HG03025 (cell line): ENCODE results near the gene ZNF521.

Source experiments
- ATAC-seq: cut with Tn5 transposase; IDR thresholded peaks from one replicate; pipeline ENCODE4 v1.9.1; 2021; ENCODE audit warnings: mild to moderate bottlenecking, moderate library complexity; ENCODE audit not compliant: unreplicated experiment, low FRiP score

ZNF521 gene

DNA sequence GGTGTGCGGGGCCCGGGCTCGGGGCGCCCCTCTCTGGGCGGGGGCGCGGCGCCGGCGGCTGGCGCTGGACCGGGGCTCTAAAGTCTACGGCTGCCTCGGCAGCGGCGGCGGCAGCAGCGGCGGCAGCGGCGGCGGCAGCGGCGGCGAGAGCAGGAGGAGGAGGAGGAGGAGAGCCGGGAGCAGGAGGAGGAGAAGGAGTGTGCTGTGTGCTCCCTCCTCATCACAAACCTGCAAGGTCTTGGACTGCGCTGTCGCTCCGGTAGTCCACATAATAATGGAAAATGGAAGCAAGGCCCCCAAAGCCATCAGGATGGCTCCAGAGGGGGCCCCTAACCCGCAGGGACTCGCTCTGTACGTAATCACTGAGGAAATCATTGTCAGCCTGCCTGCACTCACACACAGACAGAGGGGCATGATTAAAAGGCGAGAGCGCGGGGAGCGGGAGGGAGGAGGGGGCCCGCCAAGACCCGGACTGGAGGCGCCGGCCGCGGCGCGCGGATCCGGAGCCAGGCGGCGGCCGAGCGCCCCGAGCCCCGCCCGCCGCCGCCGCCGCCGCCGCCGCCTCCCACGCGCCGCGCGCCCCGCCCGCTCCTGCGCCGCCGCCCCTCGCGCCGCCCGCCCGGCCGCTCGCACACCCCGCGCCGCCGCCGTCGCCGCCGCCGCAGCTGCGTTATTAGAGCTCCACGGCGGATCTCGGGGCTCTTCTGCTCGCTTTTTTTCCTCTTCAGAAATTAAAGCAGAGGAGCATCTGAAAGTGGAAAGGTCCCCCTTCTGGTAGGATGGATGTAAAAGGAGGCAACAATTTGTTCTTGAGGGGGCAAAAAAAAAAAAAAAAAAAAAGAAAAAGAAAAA lies at the start of gene ZNF521:
ZNF521 (minus strand) TSS at position 390 of the 852 bp plus-strand sequence. CDS start 1,220 bp downstream, outside the sequence.
- ATAC-seq, result peak; percentile 69

DNA sequence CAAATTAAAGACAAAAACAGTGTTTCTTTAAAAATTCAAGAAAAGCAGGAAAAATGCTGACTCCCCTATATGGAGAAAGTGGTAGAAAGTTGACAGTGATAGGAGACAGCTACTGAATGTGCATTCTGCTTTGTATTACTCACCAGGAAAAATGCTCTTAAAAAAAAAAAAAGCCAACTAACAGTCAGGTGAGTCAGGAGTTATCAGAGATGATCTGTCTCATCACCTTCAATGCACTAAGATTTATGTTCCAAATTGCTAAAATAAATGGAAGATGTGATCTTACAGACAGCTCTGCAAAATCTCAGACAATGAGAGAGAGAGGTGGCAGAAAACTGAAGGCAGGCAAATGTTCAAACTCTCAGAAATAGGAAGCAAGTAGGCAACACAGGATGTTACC lies 47.6 kb upstream of the ZNF521 start:
- no peak for ATAC-seq

DNA sequence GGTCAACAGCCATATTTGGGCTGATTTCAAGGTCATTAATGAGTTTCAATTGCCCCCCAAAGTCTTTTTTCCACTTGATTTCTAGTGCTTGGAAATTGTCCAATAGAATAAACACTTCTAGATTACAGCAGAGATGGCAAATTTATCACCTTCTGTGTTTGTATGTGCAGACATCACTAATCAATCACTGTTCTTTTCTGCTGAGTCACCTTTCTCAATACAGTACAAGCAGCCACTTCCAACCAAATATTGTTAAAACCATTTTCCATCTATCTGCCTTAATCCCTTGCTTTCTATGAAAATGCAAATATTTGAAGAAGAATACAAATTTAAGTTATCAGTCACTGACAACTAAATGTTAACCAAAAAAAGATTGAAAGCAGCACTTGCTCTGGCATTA lies 40.2 kb upstream of the ZNF521 start:
- ATAC-seq, result no peak

DNA sequence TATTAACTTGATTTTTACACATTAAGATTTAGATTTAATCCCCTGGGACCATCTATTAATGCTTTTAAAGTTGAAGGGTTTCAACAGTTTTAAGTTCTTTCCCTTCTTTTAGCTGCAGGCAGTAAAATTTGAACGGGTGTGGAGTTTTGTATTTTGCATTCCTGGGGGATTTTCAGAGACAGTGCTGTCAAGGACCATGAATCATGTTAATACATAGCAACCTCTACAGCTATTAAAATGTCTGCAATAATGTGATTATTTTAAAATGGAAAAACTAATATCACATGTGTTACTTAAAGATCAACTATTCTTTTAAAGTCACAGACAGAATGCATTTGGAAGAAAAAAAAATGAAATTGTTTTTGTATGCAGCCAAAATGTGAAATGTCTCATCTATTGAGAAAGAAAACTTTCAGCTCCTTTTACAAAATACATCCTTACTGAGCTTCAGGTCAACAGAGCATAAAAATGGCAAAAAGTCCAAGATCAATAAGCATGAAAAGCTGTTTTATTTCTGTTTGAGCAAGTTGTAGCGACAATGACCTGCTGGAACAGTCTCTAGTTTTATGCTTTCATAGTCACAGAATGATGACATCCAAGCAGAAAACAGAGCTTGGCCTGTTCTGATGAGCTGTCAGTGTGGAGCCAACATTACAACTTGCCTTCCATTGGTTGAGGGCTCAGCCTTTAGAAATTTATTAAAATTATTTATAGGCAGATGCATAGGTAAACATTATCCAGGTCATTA lies 21.6 kb upstream of the ZNF521 start:
- no peak for ATAC-seq

DNA sequence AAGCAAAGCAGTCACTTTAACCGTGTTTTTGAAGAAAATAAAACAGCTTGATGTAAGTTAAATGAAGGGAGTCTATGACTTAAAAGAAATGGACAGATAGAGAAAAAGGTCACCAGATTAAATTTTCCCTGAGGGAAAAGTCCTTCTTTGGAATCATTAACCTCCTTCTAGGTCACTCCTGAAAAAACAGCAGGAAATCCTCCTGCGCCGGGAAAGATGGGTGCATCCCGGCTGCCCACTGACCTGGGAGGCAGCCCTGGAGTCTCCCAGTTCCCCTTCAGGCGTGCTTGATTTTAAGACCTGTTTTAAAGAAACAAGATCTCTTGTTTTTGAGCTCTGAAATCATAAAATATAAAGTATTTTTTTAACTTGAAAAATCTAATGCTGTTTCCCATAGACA lies 18.4 kb upstream of the ZNF521 start:
- no peak for ATAC-seq

DNA sequence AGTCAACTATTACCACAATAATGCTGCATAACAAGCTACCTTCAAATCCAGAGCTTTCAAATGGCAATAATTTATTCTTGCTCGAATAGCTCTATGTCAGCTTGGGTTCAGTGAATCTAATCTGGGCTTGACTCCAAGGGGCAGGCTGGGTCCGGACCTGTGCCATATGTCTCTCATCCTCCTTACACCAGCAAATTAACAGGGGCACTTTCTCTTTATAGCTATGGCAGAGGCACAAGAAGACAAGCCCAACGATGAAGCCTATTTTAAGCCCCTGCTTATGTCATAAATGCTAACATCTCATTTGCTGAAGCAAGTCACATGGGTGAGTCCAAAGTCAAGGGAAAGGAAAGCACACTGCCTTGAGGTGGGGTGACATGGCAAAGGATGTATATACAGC lies 13.3 kb upstream of the ZNF521 start:
- ATAC-seq, result no peak

DNA sequence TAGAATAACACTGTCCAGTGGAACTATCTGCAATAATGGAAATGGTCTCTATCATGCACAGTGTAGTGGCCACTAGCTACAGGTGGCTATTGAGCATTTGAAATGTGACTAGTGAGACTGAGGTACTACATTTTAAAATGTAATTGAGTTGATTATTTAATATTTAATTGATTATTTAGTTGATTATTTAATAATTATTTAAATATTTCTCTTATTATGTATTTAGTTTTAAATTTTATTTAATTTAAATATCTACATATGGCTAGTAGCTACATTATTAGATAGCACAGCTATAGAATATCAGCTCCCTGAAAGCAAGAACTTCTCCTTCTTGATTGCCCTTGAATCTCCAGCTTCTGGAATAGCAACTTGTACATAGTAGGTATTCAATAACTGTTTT lies 12.8 kb upstream of the ZNF521 start:
- no peak for ATAC-seq

DNA sequence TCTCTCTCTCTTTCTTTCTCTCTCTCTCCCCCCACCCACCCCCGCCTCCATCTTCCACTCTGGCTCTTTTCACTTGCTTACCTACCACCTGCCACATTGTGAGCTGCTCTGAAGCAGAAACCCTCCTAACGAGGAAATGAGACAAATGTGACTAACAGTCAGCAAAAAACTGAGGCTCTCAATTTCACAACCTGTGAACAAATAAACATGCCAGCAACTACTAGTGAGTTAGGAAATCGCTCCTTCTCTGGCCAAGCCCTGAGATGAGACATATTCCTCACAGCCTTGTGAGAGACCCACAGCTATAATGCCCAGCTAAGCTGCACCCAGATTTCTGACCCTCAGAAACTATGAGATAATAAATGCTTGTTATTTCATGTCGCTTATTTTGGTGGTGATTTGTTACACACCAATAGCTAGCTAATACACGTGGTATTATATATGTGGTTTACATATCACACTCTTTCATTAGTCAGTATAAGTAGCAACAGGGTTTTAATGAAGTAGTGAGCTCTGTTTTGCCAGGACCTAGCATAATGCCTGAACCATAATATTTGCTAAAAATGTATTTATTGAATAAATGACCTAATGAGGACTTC lies 8.4 kb upstream of the ZNF521 start:
- ATAC-seq, result no peak

DNA sequence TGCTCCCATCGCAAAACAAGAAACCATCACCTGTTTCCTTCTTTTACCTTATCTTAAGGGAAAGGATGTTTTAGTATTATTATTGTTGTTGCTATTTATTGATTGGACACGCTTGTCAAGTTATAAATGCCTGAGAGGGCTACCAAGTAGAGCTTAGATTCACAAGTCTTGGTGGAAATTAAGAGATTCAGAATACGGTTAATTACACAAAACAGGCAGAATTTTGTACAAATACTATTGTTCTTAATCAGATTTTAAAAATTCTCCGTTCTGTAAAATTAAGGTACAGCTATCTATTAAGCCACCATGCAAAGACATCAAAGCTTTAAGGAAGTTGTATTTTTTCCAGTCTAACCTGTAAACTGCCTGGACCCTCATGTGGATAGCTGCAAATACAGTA lies 1.1 kb upstream of the ZNF521 start:
- ATAC-seq, result no peak

DNA sequence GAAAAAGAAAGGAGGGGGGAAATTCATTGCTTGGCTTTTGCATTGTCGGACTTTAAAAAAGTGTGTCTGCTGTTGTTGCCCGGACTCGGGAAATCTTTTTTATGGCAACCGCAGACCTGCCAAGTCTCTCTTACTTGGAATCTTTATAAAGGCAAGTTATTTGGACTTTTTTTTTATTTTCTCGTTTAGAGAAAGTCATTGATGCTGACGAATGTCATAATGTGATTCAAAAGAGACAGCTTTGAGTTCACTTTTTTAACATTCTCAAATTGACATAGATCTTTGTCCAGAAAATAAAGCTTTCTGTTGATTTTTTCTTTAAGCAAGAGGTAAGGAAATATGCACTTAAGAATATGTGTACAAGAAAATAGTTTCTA lies 651 bp upstream of the ZNF521 start:
- no peak for ATAC-seq

DNA sequence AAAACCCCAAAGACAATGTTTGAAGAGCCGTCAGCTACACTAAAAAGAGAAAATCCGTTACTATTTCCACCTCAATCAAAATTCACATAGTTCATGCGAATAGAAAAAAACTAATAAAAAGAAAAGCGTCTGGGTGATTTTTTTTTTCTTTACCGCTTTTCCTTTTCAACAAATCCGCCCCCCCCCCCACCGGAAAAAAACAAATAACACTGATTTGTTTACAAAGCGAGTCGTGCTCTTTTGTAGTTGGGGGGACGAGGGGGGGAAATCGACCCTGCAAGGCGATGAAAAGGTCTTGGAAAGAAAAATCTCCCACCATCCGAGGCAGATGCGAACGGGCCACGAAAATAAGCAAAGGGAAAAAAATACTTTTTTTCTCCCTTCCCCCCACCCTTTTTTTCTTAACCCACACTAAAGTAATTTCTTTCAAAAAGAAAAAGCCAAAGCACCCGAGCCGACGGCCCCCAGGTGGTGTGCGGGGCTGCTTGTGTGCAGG lies 638 bp downstream of the ZNF521 start:
- ATAC-seq, result no peak

DNA sequence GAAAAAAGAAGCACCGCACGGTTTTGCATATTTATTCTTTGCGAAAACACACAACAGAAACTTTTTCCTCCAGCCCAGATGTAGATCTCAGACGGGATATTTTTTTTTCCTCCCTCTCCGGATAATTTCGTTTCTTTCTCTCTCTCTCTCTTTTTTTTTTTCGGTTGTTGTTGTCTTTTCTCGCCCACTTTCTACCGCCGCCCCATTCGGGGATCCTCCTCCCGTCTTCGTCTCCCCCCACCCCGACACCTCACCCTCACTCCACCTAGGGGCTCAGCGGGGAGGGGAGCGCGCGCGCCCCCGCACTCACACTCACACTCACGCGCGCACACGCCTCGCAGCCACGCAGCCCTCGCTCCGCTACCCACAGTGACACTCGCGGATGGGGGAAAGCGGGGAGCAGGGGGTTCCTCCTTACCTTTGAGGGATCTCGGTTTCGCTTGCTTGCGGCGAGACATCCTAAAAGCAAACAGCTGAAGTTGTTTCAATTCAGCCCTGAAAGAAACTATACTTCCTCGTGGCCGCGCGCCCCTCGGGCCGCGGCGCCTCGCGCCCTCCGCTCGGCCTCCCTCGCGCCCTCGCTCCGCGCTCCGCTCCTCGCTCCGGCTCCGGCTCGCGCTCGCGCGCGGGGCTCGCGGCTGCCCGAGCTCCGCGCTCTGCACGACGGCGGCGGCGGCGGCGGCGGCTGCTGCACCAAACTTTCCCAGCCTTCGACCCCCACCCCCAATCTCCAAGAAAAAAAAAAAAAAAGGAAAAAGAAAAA lies 1.3 kb downstream of the ZNF521 start:
- ATAC-seq, result peak; percentile 59

DNA sequence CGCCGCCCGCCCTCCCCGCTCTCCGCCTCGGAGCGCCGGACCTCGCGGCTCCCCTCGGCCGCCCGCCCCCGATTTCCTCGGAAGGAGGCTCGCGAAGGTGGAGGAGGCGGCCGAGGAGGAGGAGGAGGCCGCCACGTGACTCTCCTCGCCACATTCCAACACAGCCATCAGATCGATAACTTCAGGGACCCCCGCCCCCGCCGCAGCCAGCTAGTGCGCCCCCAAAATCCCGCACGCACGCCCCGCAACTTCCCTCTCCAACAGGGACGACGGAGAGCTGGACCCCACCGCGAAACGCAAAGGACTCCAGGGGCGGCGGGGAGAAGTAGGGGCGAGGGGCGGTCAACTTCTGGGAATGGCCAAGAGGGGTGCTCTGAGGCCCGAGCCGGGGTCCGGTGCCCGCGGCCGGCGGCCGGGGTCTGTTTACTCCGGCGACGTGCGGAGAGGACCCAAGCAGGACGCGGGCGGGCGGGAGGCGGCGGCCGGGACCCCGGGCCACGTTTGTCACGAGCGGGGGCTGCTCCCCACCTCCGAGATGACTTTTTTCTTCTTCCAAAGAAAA lies 2.0 kb downstream of the ZNF521 start:
- ATAC-seq, result no peak

DNA sequence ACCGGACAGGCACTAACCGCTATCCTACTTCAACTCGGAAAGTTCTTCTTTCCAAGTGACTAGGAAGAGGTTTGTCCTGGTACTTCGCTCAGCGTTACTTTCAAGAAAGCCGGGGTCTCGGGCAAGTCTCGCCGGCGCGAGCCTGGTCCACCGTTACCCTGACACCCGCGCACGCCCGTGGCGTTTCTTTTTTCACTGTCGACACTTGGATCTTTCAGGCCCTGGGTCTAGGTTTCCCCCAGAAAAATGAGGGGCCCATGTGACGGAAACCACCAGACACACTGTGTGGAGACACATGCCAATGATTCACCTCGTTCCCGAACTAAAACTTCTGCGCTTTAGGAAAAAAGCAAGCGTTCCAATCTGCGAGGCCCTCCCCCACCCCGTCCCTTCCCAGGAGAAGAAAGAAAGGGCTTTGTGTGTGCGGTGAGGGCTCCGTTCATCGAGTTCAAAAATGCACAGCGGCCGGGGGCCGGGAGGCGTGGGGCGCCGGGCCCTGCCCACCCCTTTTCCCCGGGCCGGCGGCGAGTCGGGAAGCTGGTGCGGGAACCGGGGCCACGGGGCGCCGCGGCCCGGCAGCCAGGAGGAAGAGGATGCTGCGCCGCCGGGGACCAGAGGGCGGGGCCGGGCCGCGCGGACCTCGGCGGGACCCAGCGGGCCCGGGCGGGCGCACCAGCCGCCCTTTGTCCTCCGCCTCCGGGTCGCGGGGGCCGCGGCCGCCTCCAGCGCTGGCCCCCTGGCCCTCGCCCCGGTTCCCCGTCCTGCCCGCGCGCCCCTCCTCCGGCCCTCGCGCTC lies 2.6 kb downstream of the ZNF521 start:
- no peak for ATAC-seq

DNA sequence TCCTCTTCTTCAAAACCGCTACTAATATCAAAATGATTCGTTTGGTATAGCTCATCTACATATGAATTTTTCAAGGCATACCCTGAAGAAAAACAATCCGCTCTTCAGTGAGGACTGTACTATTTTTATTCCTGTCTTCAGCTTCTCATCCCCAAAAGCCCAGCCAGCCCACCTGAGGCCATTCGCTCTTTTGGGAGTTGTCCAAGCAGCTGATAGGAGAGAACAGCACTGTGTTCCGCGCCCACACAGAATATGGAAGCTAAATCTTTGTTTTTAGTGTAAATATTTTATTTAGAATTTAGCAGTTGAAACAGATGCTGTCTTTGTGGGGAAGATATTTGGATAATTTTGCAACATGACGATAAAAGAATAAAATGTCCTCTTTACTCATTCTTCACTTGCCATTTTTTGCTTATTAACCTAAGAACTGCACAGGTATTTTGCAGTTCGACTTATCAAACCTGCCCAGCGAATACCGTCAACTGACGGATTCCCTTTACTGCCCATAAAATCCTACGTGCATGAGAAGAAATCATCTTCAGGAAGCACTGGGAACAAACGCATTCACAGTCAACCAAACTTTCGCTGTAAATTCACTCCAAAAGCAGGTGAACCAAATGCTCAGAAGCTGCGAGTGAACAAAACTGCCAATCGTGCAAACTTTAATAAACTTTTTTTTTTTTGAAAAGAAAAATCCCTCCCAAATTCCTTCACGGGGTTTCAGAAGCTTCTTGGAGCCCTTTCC lies 3.4 kb downstream of the ZNF521 start:
- no peak for ATAC-seq

DNA sequence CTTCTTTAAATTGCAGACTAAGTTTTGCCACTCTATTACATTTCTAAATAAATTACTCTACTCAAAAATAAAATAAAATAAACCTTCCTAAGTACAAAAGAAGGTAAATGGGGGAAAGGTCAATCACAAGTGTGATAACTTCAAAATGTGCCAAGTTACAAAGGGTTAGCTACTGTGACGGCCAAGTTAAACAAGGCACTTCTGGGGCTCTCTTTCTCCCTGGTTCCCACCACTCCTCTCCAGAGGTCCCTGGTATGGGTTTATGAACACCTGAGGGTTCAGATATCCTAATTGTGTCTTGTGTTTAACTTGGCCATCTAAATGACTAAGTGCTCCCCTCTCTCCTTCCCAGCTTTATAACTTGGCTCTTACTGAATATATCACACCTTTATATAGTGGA lies 5.4 kb downstream of the ZNF521 start:
- ATAC-seq, result no peak

DNA sequence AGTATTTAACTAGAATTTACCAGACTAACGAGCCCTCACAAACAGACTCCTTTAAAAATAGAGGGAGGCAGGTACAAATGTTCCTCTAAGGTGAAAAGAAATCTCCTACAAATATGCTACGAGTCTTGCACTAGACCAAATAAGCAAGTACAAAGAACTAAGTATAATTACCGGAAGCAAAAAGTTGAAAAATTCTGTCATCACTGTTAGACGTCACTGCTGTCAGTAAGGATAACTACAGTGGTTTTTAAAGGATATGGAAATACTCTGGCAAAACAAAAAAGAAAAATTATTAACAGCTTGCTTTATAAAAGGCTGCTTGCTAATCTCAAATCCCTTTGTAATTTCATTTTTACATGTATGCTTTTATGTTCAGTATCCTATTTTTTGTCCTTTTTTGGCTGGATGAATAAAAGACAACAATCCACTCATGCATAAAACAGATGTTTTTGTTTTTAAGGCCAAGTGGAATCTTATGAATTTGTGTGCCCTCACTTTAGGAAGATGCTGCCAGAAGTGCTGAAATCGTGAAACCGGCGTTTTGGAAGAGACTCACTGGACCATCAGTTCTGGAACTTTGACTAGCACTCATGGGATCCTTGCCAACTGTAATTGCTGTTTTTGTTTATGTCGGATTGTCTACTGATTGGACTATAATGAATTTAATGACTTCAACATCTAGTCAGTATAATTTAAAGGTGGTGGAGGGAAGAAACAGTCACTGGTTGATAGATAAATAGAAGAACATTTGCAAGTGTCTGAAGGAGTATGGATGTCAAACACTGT lies 6.7 kb downstream of the ZNF521 start:
- no peak for ATAC-seq

DNA sequence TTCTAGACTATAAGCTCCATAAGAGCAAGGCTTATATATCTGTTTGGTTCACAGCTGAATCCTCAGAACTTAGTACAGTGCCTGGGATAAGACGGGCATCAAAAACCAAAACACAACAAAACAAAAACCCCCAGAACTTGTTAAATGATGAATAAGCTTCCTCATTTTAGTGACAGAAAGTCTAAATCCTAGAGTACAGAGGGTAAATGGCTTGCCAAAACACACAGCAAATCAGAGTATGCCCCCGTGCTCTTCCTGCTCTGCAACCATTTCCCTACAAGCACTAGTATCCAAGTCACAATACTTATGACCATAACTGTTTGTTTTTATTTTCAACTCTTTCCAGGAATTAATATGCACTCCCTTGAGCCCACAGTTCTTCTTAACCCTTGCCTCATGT lies 10.1 kb downstream of the ZNF521 start:
- ATAC-seq, result no peak
